Hematopoietic multipotent progenitor cell treated with erythropoietin and hydrocortisone succinate and interleukin-3 and kit ligand, for 17 days (in vitro differentiated cells): ENCODE measurements around the gene PRKCE.
"Not testable (repeated sequence)": the region's sequence is repeated elsewhere in the genome, so short reads cannot be mapped to it uniquely, and the experiment has no call there.

ENCODE experiments used
- DNase-seq: peaks from one replicate; pipeline ENCODE4 v3.0.0-alpha.2; 2015; ENCODE audit warnings: low spot score

The PRKCE gene

DNA sequence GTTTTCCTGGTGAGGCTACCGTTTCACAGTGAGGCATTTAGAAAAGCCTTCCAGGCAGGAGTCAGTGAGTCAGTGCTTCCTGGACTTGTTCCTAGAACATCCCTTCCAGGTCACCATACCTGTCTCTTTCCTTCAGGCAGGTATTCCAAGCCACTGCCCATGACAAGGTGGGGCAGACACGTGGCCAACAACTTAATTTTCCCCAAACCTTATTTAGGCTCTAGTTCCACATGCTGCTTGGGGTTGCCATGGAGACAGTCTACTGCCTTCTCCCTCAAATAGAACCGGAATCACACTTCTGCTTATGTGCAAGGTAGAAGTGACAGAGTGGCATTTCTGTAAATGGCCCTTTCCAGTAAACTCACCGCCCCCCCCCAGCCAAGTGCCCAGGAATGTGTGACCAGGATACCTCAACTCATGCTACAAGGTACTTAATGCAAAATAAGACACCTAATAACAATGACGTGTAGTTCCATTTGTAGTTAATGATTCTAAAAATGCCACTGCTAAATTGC, 258.3 kb downstream of the PRKCE start:
- no peak for DNase-seq

DNA sequence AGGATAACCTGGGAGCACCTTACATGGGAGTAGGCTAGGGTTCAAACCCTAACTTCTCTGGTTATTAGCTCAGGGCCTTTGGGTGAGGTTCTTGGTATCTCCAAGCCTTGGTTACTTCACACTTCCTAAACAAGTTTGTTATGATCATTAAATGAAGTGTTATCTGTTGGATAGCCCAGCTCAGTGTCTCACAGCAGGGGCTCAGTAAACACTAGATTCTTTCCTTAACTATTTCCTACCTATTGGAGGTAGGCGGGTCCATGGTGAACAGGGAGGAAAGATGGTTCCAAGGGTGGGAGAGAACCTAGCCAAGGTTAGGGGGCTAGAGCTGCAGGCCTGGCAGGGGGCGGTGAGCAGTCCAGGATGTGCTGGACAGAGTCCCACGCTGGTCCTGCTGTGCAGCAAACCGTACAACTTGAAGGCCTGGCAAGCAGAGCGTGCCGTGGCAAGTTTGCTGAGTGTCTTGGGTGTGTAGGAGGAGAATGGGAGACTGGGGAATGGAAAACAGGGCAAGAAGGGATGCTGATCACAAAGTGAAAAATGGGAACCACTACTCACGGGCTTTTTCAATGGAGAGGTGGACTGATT, 259.1 kb downstream of the PRKCE start:
- no peak for DNase-seq

GRCh38 chr2:45911538-45911937, 260.1 kb downstream of the PRKCE start:
- no peak for DNase-seq

DNA sequence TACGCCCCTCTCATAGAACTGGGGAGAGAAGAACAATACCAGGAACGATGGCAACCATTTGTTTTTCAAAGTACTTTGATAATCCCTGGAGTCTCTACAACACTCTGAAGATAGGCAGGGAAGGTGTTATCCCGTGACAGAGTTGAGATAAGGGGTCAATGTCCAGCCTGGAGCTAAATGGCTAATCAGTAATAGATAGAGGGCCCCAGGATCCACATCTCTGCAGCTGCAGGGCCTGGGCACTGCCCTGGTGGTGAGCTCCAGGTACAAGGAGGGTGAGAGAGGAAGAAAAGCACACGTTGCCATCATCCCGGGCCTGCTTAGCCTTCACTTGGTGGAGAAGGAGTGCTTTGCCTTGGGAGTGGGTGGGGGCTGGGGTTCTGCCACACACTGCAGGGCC, 260.6 kb downstream of the PRKCE start:
- no peak for DNase-seq

DNA sequence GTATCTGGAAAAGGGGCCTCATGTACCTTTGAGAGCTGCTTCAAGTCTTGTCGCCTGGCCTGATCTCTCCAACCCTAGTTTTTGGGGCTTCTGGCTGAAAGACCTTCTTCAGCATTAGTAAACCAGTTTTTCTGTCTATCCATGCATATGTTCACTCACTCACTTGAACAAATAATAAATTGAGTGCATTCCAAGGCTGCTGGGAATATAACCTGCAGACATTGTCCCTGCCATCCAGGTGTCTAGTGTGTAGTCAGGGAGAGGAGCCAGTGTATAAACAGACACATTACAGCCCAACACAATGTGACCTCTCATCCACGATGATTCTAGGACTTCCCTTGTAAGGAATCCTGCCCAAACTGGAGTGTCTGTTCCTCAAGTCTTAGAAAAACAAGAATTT, 262.1 kb downstream of the PRKCE start:
- DNase-seq = no peak

DNA sequence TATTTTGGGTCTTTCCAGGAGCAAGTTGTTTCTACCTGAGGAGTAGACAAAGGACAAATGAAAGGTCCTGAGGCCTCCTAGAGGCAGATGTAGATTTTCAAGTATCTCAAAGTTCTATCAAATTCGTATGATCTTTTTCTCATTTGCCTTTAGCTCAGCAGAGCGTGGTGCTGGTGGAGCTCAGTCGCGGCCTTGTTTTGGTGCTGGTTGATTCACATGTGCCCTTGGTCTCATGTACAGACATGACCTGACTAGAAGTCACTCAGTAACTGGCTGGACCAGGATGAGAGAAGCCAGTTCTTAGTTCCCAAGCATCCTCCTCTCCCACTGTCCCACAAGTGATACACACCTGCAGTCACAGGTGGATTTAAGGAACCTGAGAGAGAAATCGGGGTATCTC, 264.0 kb downstream of the PRKCE start:
- no peak for DNase-seq

DNA sequence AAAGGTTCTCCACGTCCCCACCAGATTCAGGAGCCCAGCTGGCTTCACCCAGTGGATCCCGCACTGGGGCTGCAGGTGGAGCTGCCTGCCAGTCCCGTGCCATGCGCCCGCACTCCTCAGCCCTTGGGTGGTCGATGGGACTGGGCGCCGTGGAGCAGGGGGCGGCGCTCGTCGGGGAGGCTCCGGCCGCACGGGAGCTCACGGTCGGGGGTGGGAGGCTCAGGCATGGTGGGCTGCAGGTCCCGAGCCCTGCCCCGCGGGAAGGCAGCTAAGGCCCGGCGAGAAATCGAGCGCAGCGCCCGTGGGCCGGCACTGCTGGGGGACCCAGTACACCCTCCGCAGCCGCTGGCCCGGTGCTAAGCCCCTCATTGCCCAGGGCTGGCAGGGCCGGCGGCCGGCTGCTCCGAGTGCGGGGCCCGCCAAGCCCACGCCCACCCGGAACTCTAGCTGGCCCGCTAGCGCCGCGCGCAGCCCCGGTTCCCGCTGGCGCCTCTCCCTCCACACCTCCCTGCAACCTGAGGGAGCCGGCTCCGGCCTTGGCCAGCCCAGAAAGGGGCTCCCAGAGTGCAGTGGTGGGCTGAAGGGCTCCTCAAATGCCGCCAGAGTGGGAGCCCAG, 266.2 kb downstream of the PRKCE start:
- not testable (repeated sequence) for DNase-seq

DNA sequence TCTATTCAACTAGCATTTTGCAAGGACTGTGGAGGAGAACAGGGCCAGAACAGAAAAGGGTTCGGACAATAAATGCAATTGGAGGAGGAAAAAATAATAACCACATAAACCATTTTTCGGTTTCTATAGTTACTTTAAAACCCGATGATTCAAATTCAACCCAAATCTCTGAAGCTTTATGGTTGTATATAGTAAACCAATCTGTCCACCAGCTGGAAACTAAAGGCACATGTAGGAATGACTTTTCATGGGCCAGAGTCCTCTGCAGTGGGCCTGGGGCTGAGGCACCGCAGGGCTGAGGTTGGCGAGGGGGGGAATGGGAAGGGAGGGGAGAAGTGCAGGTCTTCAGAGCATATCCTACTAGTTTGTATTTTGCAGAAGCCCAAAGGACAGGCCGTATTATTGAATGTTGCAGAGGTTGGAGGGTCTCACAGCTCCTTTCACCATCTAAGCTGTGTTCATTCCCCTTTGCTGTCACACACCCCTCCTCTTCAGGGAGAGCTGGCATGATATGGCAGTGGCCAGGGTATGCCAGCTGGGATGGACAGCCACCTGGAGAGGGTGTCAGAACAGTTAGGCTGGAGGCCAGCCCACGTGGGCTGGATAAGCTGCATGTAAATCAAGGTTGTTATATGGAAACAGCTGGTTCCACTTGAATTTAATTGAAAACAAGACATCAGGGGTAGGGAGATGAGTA, 267.1 kb downstream of the PRKCE start:
- no peak for DNase-seq

DNA sequence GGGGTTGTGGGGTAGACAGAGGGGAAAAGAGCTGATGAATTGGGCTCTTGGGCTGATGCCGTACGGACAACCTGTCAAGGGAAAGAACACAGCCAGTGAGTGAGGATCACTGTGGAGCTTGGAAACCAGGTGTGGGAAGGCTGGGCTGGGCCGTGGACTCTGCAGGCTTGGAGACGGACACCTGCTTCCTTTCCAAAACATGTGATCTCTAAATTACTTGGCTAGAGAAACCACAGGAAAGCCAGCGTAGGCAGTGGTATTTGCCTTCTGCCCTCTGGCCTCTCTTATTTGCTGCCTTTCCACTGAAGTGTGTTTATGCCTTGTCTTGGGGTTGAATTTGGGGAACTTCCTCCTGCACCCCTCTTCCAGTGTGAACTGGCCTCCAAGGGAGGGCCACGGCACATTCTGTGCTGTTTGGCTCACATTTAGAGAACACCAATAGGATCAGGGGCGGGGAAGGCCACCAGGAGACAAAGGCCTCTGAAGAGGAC, 267.7 kb downstream of the PRKCE start:
- no peak for DNase-seq

DNA sequence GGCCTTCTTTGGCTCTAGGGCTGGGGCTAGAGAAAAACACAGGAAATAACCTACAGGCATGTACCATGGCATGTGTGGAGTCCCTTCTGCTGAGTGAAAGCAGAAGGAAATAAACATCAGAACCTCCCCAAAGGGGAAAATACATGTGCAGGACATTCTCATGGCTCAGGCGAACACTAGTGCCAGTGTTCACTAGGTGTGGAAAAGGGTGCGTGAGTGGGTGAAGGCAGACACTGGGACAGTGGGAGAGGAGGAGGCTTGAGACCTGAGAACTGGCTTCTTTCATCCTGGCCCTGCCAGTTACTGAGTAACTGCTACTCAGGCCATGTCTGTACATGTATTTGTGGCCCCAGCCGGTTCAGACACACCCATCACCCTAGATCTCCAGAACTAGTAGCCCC, 268.2 kb downstream of the PRKCE start:
- DNase-seq = no peak

GRCh38 chr2:45921921-45922320, 270.4 kb downstream of the PRKCE start:
- DNase-seq = no peak

- no peak for DNase-seq
Measured at GRCh38 chr2:45922577-45922988, 271.1 kb downstream of the PRKCE start.

GRCh38 chr2:45923701-45924100, 272.2 kb downstream of the PRKCE start:
- no peak for DNase-seq

GRCh38 chr2:45925026-45925425, 273.6 kb downstream of the PRKCE start:
- no peak for DNase-seq

DNA sequence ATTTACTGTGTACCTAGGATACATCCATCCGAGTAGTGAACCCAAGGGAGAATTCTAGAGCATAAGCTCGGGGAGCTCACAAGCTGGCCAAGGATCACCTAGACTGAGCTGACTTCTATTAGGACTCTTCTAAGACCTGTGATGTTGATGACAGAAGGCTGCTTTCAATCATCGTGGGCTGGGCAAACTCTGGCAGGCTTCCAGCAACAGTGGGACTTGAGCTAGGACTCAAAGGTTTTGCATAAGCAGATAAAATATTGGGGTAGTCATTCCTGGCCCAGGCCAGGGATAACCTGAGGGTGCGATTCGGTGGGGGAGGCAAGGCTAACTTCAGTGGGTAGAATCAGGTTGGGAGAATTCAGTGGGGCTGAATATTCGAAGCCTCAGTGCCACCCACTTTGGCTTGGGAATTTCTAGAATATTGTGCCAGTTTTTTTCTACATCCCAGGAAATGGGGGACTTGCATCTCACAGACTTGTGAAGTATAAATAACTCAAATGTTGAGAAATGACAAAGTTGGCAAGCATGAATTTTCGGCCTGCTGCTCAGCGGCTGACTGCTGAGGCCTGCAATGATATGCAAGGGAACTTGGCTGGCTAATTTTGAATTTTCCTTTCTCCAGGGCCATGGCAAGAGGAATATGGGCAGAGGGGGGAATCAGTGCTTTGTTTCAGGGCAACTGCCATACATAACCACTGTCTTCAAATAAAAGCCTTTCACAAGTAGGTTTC, 274.3 kb downstream of the PRKCE start:
- no peak for DNase-seq

DNA sequence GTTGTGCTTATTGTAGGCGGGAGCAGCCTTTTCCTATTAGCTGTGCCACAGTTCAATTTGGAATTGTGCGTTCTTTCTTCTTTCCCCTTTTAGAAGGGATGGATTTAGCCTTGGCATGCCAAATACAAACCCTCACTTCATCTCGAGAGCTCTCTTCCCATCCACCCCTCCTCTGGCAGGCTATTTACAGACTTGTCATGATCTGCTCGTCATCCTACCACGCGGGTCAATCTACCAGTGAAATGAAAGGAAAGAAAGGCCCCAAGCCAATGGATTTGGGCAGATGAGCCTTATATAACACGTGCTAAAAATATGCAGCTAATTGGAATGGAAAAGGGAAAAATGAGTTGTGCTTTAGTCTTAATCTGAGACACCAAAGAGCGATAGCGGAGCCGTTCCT, 277.5 kb downstream of the PRKCE start:
- DNase-seq = no peak

DNA sequence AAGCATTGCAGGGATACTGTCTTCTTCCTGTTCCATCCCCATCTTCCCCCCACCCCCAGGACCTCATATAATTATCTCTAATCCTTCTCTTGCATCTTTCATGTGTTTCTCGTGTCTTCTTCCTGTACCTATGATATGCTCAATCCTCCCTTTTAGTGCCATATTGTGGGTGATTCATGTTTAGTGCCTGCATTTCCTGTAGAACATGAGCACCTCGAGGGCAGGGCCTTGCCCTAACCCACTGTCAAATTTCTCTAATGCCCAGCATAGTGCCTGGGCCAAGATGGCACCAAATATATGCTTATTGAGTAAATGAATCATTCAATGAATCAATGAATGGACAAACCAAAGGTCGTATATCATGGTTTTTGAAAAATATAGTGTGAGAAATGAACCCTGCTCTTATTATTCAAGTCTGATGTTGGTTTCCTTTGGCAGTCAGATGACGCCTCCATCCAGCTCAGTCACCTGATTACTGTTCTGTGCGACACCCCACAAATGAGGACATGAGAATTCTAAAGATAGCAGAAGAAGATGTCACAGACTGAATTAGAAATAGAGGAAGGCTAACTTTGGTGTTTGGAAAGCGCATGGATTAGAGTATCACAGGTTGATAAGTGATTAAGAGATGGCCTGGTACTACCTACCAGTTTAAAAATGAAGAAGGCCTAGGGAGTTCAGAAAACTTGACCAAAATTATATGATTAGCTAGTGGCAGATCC, 278.4 kb downstream of the PRKCE start:
- DNase-seq = no peak

GRCh38 chr2:45930396-45930792, 278.9 kb downstream of the PRKCE start:
- no peak for DNase-seq

GRCh38 chr2:45932278-45932975, 281.0 kb downstream of the PRKCE start:
- DNase-seq = no peak

GRCh38 chr2:45935791-45936622, 284.5 kb downstream of the PRKCE start:
- peak; percentile 30 for DNase-seq
